Activated gamma-delta T cell treated with anti-CD3 and anti-CD28 coated beads, Interleukin-2, amount 50 U/mL, for 16 hours (primary cell): ENCODE measurements around the gene PCK1.
A peak's percentile ranks its signal among the peaks of the same experiment; 100 is the strongest.

Source experiments
- DNase-seq: peaks from one replicate; pipeline ENCODE4 v3.0.0-alpha.2; 2020; ENCODE audit warnings: low read depth

Gene PCK1

GRCh38 chr20:57589728-57590484, 29.0 kb downstream of the PCK1 start:
- no peak for DNase-seq

DNA sequence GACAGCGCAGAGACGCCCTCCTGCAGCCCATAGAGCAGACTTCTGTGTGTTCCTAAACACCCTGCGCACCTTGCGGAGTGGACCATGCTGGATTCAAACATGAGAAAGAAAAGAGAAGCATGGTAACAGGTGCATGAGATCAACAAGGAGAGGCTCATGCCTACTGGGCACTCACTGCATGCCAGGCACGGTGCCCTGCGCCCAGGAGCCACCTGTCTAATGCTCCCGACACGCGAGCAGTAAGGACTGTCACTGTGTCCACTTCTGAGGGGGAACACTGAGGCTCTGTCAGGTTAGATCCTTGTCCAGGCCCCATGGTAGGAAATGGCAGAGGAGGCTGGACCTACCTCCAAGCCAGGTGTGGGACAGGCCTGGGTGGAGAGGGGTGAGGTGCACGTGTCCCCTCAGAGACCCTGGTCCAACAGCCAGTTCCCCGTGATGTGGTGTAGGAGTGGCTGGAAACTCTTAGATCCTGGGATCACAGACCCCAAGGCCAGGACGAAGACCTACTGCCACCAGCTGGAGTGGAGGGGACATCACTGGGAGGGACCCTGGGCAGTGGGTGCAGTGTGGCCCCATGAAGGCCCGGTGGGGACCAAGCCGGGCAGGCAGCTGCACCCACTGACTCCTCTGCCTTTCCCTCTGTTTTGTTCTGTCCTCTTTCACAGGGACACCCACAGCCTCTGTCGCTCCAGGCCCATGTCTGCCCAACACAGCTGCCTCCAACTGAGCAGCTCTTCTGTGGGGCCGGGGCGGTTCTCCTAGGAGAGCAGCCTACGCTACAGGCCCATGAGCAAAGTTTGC, 29.8 kb downstream of the PCK1 start:
- DNase-seq: no peak

GRCh38 chr20:57591289-57592229, 30.6 kb downstream of the PCK1 start:
- DNase-seq: no peak

DNA sequence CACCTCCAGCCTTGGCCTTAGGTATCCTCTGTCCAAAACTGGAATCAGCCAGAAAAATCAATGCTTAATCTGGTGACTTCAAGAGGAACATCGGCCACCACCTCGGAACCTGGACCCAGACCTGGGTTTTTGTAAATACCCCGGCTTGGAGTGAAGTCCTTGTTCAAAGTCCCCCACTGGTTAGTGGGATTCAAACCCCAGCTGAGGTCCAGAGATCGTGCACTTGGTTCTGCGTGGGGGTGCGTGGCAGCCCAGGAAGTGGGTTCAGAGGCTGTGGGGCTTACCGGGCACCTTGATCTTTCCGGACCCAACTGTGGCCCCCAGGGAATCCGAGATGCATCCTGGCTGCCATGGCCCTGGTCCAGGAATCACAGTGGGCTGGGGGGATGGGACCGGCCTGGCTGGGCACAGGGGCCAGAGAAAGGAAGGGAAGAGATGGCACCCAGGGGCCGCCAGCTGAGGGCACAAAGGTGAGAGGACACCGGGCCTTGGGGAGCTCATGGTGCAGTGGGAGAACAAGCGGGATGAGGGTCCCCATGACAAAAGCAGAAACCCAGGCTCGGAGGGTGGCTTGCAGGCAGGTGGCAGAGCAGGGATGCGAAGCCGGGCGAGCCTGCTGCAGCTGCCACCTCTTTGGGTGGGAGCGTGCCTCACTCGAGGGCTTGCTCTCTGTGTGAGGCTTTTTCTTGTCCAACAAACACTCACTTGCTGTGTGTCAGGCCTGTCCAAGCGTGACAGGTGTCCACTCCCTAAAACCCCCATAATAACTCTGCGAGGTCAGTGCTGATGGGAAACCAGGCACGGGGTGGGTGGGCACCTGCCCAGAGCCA, 31.6 kb downstream of the PCK1 start:
- DNase-seq: no peak

GRCh38 chr20:57593134-57593886, 32.4 kb downstream of the PCK1 start:
- DNase-seq: no peak

DNA sequence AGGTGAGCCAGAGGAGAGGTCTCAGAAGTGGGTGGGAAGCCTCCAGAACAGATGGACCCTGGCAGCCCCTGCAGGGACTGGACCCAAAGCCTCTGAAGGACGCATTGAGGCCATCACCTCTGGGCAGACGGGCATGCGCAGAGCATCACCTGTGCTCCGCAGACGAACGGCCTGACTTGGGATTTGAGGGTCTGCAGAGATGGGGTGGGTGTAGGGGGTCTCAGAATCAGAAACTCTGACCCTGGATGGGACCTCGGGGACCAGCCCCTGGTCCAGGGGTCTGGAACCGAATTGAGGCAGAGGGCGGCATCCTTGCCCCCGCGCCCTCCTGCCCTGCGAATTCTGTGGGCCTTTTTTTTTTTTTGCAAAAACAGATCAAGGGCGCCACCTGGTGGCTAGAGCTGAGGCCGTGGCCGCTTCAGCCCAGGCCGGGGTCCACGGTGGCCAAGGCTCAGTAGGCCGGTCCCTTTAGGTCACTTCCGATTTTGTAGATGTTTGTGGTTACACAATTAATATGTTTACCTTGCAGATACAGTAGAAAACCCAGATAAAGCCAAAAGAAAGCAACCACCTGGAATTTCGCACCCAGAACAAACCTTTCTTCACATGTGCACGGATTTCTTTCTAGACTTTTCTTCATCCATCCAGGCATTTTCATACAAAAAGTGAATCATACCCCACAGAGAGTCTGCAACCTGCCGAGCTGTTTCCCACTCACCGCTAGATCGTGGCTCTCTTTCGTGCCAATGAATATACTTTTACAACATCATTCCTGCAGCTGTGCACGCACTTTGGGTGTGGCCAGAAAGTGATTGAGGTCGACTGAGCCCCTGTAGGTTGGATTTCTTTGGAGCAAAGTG, 33.4 kb downstream of the PCK1 start:
- DNase-seq: peak; percentile 27

- DNase-seq: no peak
These were observed 34.4 kb downstream of the PCK1 start for GRCh38 chr20:57595041-57596030.

- DNase-seq: no peak
These were observed 35.4 kb downstream of the PCK1 start for GRCh38 chr20:57596358-57596757.

GRCh38 chr20:57596998-57597939, 36.4 kb downstream of the PCK1 start:
- DNase-seq: peak; percentile 63

DNA sequence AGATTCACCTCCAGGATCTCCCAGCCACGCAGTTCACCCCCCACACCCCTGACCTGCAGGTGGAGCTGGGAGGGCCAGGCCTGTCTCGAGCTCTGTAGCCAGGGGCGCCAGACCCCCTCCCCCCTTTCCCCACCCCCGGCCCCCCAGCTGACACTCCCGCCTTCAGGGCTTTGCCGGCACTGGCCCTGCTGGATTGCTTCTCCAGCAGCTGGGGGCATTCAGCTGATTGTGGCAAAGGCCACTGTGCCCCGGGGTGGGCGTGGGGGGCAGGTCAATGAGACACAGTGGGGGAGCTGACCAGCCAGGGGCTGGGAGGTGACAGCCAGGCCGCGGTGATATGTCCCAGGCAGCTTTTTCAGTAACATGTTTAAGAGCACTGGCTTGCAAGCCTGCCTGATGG, 37.1 kb downstream of the PCK1 start:
- no peak for DNase-seq

DNA sequence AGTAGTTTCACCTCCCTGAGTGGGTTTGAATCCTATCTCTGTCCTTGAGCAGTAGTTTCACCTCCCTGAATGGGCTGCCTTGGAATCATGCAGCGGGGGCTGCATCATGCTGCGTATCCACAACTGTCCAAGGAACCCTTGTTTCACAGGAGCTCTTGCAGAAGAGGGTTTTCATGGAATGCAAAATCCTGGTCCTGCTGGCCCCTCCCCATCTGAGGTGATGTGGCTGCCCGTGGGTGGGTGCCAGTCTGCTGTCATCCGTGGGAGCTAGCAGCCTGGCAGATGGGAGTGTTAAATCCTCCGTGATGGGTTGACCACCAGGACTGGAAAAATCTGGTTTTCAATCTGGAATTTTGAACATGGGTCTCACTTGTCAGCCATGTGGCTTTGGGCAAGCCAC, 37.6 kb downstream of the PCK1 start:
- DNase-seq: no peak

DNA sequence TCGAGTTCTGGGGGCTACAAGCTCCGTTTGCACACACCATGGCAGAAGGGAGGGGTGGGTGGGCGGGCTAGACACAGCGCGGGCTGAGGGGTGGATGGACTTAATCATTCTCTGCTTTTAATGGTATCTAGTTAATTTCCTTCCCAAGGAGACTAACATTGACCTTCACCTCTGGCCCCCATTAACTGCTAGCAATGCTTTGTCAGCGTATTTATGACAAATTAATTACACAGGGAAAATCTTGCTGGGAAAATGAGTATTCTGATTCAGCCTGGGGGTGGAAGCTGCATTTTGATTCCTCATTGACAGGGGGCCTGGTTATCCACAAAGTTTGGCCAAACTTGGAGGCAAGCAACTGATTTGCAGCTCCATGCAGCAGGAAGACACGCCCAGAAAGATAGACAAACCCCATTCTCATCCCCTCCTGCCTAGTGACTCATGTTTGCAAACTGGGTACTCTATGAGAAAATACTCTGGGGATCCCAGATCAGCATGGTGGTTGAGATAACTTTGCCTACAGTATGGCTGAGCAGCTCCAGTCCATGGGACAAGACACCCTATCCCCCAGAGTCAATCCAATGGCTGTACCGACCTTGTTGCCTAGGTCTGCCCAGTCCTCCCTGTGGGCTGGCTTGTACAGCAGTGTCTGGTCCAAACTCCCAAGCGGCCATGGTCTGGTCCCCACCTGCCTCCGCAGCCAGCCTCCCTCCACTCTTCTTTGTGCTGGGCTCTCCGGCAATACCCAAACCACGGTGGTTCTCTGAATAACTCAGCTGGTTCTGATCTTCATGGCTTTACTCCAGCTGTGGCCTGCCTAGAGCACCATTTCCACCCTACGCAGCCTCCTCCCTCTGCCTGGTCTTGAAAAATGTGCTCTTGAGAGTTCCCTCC, 39.7 kb downstream of the PCK1 start:
- DNase-seq: no peak

DNA sequence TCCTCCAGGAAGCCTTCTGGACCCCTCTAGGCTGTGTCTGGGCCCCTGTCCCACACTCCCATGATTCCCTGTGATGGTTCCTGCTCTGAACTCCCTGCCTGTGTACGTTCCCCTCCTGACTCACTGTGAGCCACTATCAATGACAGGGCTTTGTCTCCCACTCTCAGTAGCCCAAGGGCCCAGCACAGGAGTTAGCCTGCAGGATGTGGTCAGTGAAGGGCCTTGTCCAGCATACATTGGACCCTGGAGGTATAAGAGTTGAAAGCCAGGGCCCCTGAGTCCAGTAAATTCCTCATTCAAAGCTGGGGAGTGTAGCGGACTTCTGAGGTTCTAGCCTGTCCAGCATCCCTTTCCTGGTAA, 40.3 kb downstream of the PCK1 start:
- no peak for DNase-seq

- no peak for DNase-seq
These were observed 40.8 kb downstream of the PCK1 start for GRCh38 chr20:57601737-57602136.

DNA sequence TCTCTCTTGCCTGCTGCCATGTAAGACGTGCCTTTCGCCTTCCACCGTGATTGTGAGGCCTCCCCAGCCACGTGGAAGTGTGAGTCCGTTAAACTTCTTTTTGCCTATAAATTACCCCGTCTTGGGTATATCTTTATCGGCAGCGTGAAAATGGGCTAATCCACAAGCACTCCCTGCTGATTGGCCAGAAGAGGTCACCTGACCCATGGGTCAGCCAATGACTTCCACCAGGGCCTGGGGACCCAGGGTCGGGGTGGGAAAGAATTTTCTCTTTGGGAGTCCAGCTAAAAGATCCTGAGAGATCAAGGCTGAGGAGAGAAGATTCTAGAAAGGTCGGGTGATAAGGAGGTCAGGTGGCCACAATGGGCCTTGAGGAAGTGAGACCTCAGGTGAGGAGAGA, 42.2 kb downstream of the PCK1 start:
- no peak for DNase-seq

- DNase-seq: no peak
These were observed 44.1 kb downstream of the PCK1 start for GRCh38 chr20:57605045-57605444.
